ENCODE data around the gene IL1RAP. TPM values are rescaled to one million over a fixed set of nuclear protein-coding genes. Genes with fewer than 3 reads are reported as not detected.

Gene IL1RAP
- total RNA-seq, 1 experiment from 2014 or later = 186 TPM

DNA sequence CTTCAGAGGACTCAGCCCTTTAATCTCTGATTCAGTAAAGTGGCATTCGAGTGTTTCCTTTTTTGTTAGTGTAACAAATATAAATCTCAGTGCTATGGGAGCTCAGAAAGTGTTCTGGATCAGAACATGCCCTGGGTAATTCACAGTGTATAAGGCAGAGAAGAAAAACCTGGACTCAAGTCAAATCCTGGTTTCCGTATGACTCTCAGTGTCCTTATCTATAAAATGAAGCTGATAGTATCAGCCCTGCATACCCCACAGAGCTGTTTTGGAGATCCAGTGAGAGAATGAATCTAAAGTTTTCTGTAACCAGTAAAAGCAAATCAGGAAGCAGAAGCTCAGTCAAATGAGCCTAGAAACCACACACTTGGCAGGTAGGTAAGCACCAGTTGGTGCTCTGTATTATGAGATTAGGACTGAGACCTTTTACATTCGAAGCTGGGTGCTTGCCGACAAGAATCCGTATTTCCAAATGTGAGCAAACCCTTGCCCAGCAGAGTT, 67.2 kb downstream of the IL1RAP start:
- DNase-seq = no peak

DNA sequence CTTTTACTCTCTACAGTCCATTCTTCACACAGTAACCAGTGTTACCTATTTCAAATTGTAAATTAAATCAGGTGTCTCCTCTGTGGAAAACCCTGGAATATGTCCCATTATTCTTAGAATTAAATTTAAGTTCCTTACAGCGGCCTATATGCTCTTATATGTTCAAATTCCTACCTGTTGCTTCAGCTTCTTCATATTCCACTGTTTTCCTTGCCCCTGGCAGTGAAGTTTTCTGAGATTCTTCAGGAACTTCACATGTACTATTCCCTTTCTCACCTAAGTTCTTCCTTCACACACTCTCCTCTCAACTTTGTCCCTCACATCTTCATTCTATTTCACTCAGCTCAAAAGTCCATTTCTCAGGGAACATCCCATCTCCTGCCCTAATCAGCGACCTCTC, 68.8 kb downstream of the IL1RAP start:
- no peak for DNase-seq
- Mint-ChIP-seq H3K9me3 (ENCODE audit: low read depth, unreplicated experiment) (no peaks in the 10 kb centered on the region), H3K4me1 (ENCODE audit: low read depth, unreplicated experiment) (peaks cover 71% of the 10 kb centered on the region), H3K4me3 (ENCODE audit: low read depth, unreplicated experiment) (no peak overlapping the region), H3K27ac (ENCODE audit: unreplicated experiment) (peak overlapping the region; percentile 53), H3K36me3 (ENCODE audit: insufficient read depth, unreplicated experiment) (peaks cover 40% of the 10 kb centered on the region), H3K27me3 (ENCODE audit: unreplicated experiment) (no peaks in the 10 kb centered on the region)
- intact Hi-C loops (cut with micrococcal nuclease; ENCODE audit: unreplicated experiment) = no loop called here
- BruUV-seq (replicated peaks) = no TSS peak
- TF ChIP-seq, protein P1, sequence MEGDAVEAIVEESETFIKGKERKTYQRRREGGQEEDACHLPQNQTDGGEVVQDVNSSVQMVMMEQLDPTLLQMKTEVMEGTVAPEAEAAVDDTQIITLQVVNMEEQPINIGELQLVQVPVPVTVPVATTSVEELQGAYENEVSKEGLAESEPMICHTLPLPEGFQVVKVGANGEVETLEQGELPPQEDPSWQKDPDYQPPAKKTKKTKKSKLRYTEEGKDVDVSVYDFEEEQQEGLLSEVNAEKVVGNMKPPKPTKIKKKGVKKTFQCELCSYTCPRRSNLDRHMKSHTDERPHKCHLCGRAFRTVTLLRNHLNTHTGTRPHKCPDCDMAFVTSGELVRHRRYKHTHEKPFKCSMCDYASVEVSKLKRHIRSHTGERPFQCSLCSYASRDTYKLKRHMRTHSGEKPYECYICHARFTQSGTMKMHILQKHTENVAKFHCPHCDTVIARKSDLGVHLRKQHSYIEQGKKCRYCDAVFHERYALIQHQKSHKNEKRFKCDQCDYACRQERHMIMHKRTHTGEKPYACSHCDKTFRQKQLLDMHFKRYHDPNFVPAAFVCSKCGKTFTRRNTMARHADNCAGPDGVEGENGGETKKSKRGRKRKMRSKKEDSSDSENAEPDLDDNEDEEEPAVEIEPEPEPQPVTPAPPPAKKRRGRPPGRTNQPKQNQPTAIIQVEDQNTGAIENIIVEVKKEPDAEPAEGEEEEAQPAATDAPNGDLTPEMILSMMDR (IDR thresholded peaks at IDR 0.05; ENCODE audit: unreplicated experiment) = no peak
- CTCF ChIA-PET = interaction anchor here (0.6 kb wide), 1 partner anchor 172 kb away, joined by 4 read pairs; no protein-coding TSS in a partner anchor

More for the DNA sequence above, 67.2 kb downstream of the IL1RAP start:
- TF ChIP-seq, protein P1 (IDR thresholded peaks at IDR 0.05; ENCODE audit: unreplicated experiment) = no peak
- Mint-ChIP-seq H3K9me3 (ENCODE audit: low read depth, unreplicated experiment) (no peaks in the 10 kb centered on the region), H3K27ac (ENCODE audit: unreplicated experiment) (no peak overlapping the region), H3K4me3 (ENCODE audit: low read depth, unreplicated experiment) (no peak overlapping the region), H3K27me3 (ENCODE audit: unreplicated experiment) (no peaks in the 10 kb centered on the region), H3K4me1 (ENCODE audit: low read depth, unreplicated experiment) (peaks cover 55% of the 10 kb centered on the region), H3K36me3 (ENCODE audit: insufficient read depth, unreplicated experiment) (peaks cover 31% of the 10 kb centered on the region)
- BruUV-seq (replicated peaks) = no TSS peak
- CTCF ChIA-PET = interaction anchor here (0.5 to 1.2 kb wide), 3 partner anchors 13 to 116 kb away, joined by 3 to 5 read pairs (median 5); no protein-coding TSS in a partner anchor
- intact Hi-C loops (cut with micrococcal nuclease; ENCODE audit: unreplicated experiment) = no loop called here

DNA sequence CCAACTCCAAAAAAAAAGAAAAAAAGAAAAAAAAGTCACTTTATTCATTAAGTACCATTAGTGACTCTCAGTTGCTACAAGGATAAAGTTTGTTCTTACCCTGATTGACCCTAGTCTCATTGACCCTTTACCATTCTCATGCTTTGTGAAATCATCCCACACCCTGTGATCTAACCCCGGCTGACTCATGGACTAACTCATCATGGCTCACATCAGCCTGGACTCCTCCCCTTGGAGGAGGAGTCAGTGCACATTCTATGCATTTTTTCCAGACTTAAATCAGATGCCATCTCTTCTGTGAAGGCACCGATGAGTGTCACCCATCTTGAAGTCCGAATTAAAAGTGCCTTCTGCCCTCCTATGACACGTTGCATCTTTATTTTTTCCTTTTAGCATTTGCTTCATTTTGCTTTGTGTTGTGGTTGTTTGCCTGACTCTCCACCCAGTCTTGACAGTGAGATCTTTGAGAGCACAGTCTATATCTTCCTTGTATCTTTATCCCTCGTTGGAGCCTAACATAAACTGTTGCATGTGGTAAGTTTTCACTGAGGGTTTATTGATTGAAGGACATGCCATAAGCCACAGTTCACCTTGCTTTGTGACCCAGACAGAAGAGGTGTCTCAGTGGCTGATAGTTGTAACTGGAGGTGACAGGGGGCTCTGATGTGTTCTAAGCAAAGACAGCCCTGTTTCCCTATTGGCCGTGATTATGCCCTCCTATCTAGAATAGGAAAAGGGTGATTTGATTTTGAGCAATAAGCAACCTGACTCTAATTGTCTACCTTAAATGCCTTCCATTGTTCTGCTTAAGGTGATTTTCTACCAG, 72.1 kb downstream of the IL1RAP start:
- BruUV-seq (replicated peaks) = TSS peak; percentile 88
- H3K4me3 Mint-ChIP-seq (ENCODE audit: low read depth, unreplicated experiment) = peak overlapping the region; percentile 52
- CTCF ChIA-PET = interaction anchor here (0.7 to 1.8 kb wide), 5 partner anchors 10 to 73 kb away, joined by 3 to 7 read pairs (median 5); partner anchors contain the start of gene IL1RAP

DNA sequence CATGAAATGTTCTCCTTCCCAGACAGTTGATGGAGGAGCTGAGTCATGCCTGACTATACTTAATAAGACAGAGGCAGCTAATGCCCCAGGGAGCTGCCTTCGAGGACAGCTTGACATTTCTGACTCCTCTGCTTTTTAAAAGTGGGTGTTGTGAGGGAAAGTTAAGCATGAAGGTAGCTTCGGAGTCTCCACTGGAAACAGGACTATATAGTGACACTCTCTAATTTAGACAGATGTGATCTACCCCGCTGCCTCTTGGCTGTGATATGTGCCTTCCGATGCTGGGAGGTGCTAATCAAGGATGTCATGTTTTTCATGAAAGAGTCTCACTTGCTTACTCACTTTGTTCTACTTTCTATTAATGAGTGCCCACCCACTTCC, 72.7 kb downstream of the IL1RAP start:
- Mint-ChIP-seq H3K27ac (ENCODE audit: unreplicated experiment) (peak overlapping the region; percentile 90), H3K9me3 (ENCODE audit: low read depth, unreplicated experiment) (no peaks in the 10 kb centered on the region), H3K27me3 (ENCODE audit: unreplicated experiment) (no peaks in the 10 kb centered on the region), H3K4me3 (ENCODE audit: low read depth, unreplicated experiment) (peak overlapping the region; percentile 52), H3K4me1 (ENCODE audit: low read depth, unreplicated experiment) (peaks cover 76% of the 10 kb centered on the region), H3K36me3 (ENCODE audit: insufficient read depth, unreplicated experiment) (peaks cover 60% of the 10 kb centered on the region)
- intact Hi-C loops (cut with micrococcal nuclease; ENCODE audit: unreplicated experiment) = loop anchor here (2.0 kb wide), 1 partner anchor 20 kb away; no protein-coding TSS in a partner anchor
- CTCF ChIA-PET = interaction anchor here (0.7 to 1.8 kb wide), 5 partner anchors 10 to 73 kb away, joined by 3 to 7 read pairs (median 5); partner anchors contain the start of gene IL1RAP
- TF ChIP-seq, protein P1 (IDR thresholded peaks at IDR 0.05; ENCODE audit: unreplicated experiment) = no peak
- no TSS peak for BruUV-seq (replicated peaks)
- DNase-seq = peak; percentile 51

More for the DNA sequence above, 72.1 kb downstream of the IL1RAP start:
- H3K9me3 Mint-ChIP-seq (ENCODE audit: low read depth, unreplicated experiment) = no peaks in the 10 kb centered on the region
- H3K36me3 Mint-ChIP-seq (ENCODE audit: insufficient read depth, unreplicated experiment) = peaks cover 58% of the 10 kb centered on the region
- intact Hi-C loops (cut with micrococcal nuclease; ENCODE audit: unreplicated experiment) = loop anchor here (2.0 kb wide), 1 partner anchor 19 kb away; no protein-coding TSS in a partner anchor
- TF ChIP-seq, protein P1 (IDR thresholded peaks at IDR 0.05; ENCODE audit: unreplicated experiment) = no peak
- H3K27ac Mint-ChIP-seq (ENCODE audit: unreplicated experiment) = peak overlapping the region; percentile 90
- H3K4me1 Mint-ChIP-seq (ENCODE audit: low read depth, unreplicated experiment) = peaks cover 76% of the 10 kb centered on the region
- DNase-seq = peak; percentile 83
- H3K27me3 Mint-ChIP-seq (ENCODE audit: unreplicated experiment) = no peaks in the 10 kb centered on the region
